Natural killer cell (primary cell): Measurements from ENCODE around the gene KLHL42. TPM values are rescaled to one million over a fixed set of nuclear protein-coding genes. Genes with fewer than 3 reads are reported as not detected.
"Not testable (repeated sequence)": the region's sequence is repeated elsewhere in the genome, so short reads cannot be mapped to it uniquely, and the experiment has no call there.

Source experiments
- ATAC-seq, 3 donors: fragments of 150-1000 bp in 2 of 3; fragments of 200-7000 bp in 1 of 3; cut with Tn5 transposase; 1 replicate in 1 of 3; 2 replicates in 2 of 3; pipeline ENCODE4 v1.10.0; 2021; ENCODE audit warnings: mild to moderate bottlenecking in 2 of 3, moderate library complexity in 2 of 3
- DNase-seq, 2 donors: peaks; one replicate each; pipeline versions ENCODE4 v3.0.0 to v3.0.0-alpha.2; 2013 to 2021; ENCODE audit warnings: mixed read lengths in 1 of 2
- H3K27ac ChIP-seq: one replicate; pipeline ENCODE4 v1.5.1; 2013; ENCODE audit warnings: mild to moderate bottlenecking, low read length
- H3K27me3 ChIP-seq: one replicate; pipeline ENCODE4 v1.6.1; 2013; ENCODE audit warnings: low read length; ENCODE audit not compliant: control insufficient read depth, insufficient read depth
- H3K36me3 ChIP-seq: one replicate; pipeline ENCODE4 v1.6.1; 2013; ENCODE audit warnings: low read length; ENCODE audit not compliant: control insufficient read depth, insufficient read depth
- H3K4me1 ChIP-seq: one replicate; pipeline ENCODE4 v1.6.1; 2013; ENCODE audit warnings: low read length; ENCODE audit not compliant: control insufficient read depth, insufficient read depth
- H3K4me3 ChIP-seq: one replicate; pipeline ENCODE4 v1.5.1; 2013; ENCODE audit warnings: low read length
- H3K9me3 ChIP-seq: one replicate; pipeline ENCODE4 v1.6.1; 2013; ENCODE audit warnings: low read length; ENCODE audit not compliant: control insufficient read depth, insufficient read depth
- H3K27ac Mint-ChIP-seq, 2 donors: one replicate each; pipeline ENCODE4 v1.8.0; 2022; ENCODE audit warnings: mild to moderate bottlenecking in 2 of 2, mixed read lengths in 2 of 2, moderate library complexity in 1 of 2
- H3K27me3 Mint-ChIP-seq, 2 donors: one replicate each; pipeline ENCODE4 v1.8.0; 2022; ENCODE audit warnings: low read depth in 2 of 2, mixed read lengths in 2 of 2
- H3K36me3 Mint-ChIP-seq: one replicate; pipeline ENCODE4 v1.8.0; 2022; ENCODE audit warnings: mixed read lengths
- H3K4me1 Mint-ChIP-seq, 2 donors: one replicate each; pipeline ENCODE4 v1.8.0; 2022; ENCODE audit warnings: mixed read lengths in 2 of 2
- H3K4me3 Mint-ChIP-seq: one replicate; pipeline ENCODE4 v1.8.0; 2022; ENCODE audit warnings: mild to moderate bottlenecking, moderate library complexity, mixed read lengths
- H3K9me3 Mint-ChIP-seq, 2 donors: one replicate each; pipeline ENCODE4 v1.8.0; 2022; ENCODE audit warnings: mixed read lengths in 2 of 2
- WGBS: methylation state at CpG from one replicate; pipeline ENCODE4 v1.1.7; 2013; ENCODE audit warnings: missing lambda C conversion rate; ENCODE audit not compliant: insufficient coverage; 5-methylcytosine and 5-hydroxymethylcytosine counted together
- intact Hi-C: fragments of 100-400 bp; cut with micrococcal nuclease; formaldehyde crosslinking; loops from one replicate; pipeline ENCODE4 v1.14.2; 2022
- total RNA-seq, 4 donors: library from RNA; stranded (reverse); fragments of 120-200 nt in 1 of 4; gene quantifications; one replicate each; pipeline versions ENCODE4 v1.2.3 to v1.2.4, GENCODE V29; 2013 to 2022
- TF ChIP-seq, protein P1 (sequence below): fragments of 200-600 bp; IDR thresholded peaks from one replicate; pipeline ENCODE4 v1.8.0; 2022; ENCODE audit warnings: antibody characterized with exemption

The KLHL42 gene
- total RNA-seq, 3 donors from 2014 or later (not counting 1 experiment from before 2014, with no cell fraction given) = 11.3 to 18.8 (median 14.7) TPM

DNA sequence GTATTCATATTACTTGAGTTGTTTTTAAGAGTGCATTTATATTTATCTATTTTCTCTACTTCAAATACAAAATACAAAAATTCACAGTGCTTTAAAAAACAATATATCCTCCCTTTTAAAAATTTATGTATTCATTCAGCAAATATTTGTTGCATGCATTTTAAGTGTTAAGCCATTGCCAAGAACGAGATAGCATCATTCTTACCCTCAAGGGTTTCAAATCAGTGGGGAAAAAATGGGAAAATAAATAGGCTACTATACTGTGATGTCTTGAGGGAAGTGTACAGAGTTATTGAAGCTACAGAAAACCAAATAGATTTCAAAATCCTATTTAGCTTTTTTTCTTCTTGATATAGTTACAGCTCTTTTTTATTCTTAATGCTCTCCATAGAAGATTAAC is 46.2 kb upstream of the KLHL42 start:
- no peak overlapping the region for H3K4me3 ChIP-seq
- no peaks in the 10 kb centered on the region for H3K9me3 ChIP-seq
- peaks cover 42% of the 10 kb centered on the region for H3K36me3 ChIP-seq
- no peak overlapping the region for H3K27ac ChIP-seq
- TF ChIP-seq, protein P1, sequence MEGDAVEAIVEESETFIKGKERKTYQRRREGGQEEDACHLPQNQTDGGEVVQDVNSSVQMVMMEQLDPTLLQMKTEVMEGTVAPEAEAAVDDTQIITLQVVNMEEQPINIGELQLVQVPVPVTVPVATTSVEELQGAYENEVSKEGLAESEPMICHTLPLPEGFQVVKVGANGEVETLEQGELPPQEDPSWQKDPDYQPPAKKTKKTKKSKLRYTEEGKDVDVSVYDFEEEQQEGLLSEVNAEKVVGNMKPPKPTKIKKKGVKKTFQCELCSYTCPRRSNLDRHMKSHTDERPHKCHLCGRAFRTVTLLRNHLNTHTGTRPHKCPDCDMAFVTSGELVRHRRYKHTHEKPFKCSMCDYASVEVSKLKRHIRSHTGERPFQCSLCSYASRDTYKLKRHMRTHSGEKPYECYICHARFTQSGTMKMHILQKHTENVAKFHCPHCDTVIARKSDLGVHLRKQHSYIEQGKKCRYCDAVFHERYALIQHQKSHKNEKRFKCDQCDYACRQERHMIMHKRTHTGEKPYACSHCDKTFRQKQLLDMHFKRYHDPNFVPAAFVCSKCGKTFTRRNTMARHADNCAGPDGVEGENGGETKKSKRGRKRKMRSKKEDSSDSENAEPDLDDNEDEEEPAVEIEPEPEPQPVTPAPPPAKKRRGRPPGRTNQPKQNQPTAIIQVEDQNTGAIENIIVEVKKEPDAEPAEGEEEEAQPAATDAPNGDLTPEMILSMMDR = no peak
- no peaks in the 10 kb centered on the region for H3K4me1 Mint-ChIP-seq
- H3K27ac Mint-ChIP-seq = no peak overlapping the region
- H3K9me3 Mint-ChIP-seq = no peaks in the 10 kb centered on the region
- ATAC-seq (no peak), DNase-seq (no peak)
- no peaks in the 10 kb centered on the region for H3K27me3 Mint-ChIP-seq
- H3K4me3 Mint-ChIP-seq = no peak overlapping the region
- no peaks in the 10 kb centered on the region for H3K4me1 ChIP-seq
- no peaks in the 10 kb centered on the region for H3K27me3 ChIP-seq
- intact Hi-C loops = loop anchor here (1.0 to 2.0 kb wide), 2 partner anchors 88 to 207 kb away; no protein-coding TSS in a partner anchor
- WGBS = 100% methylated on average over 1 of the region's 1 CpG
- H3K36me3 Mint-ChIP-seq = peaks cover 7% of the 10 kb centered on the region

DNA sequence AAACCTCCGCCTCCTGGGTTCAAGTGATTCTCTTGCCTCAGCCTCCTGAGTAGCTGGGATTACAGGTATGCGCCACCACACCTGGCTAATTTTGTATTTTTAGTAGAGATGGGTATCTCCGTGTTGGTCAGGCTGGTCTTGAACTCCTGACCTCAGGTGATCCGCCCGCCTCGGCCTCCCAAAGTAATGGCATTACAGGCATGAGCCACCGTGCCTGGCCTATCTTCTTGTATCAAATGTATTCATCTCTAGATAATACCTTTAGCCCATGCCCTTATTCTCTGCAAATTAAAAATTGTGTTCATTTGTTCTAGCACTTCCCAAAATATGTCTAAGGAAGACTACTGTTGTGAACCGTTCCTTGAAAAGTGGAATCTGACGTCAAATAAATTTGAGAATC is 45.7 kb upstream of the KLHL42 start:
- ATAC-seq, H3K9me3 Mint-ChIP-seq, H3K27ac ChIP-seq, H3K27me3 Mint-ChIP-seq, H3K4me1 Mint-ChIP-seq, H3K4me1 ChIP-seq, H3K4me3 ChIP-seq, H3K27me3 ChIP-seq, H3K36me3 Mint-ChIP-seq, intact Hi-C loops, H3K9me3 ChIP-seq, H3K27ac Mint-ChIP-seq, H3K4me3 Mint-ChIP-seq, DNase-seq: not testable (repeated sequence)
- H3K36me3 ChIP-seq = peaks cover 47% of the 10 kb centered on the region
- WGBS = 96% methylated on average over 8 of the region's 9 CpGs

DNA sequence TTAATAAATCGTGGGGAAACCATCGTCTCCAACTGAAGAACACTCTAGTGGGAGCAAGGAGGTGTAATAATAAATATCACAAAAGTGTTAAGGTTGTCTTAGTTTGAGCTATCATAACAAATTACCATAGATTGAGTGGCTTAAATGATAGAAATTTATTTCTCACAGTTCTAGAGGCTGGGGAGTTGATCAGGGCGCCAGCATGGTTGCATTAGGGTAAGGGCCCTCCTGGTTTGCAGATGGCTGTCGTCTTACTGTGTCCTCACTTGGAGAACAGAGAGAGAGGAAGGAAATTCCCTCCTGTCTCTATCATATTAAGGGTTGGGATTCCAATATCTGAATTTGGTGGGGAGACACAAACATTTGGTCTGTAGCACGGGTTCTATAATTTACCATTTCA is 36.4 kb upstream of the KLHL42 start:
- DNase-seq (no peak), ATAC-seq (no peak)
- H3K4me1 ChIP-seq = no peaks in the 10 kb centered on the region
- WGBS = 100% methylated on average over 4 of the region's 5 CpGs
- H3K9me3 ChIP-seq = no peaks in the 10 kb centered on the region
- H3K4me1 Mint-ChIP-seq = no peaks in the 10 kb centered on the region
- H3K27ac Mint-ChIP-seq = no peak overlapping the region
- no peaks in the 10 kb centered on the region for H3K9me3 Mint-ChIP-seq
- H3K27ac ChIP-seq = no peak overlapping the region
- no peak overlapping the region for H3K4me3 Mint-ChIP-seq
- H3K27me3 Mint-ChIP-seq = no peaks in the 10 kb centered on the region
- H3K36me3 ChIP-seq = peaks cover 25% of the 10 kb centered on the region
- no peak overlapping the region for H3K4me3 ChIP-seq
- peaks cover 14% of the 10 kb centered on the region for H3K36me3 Mint-ChIP-seq
- intact Hi-C loops = no loop called here
- H3K27me3 ChIP-seq = no peaks in the 10 kb centered on the region
- TF ChIP-seq, protein P1 = no peak

DNA sequence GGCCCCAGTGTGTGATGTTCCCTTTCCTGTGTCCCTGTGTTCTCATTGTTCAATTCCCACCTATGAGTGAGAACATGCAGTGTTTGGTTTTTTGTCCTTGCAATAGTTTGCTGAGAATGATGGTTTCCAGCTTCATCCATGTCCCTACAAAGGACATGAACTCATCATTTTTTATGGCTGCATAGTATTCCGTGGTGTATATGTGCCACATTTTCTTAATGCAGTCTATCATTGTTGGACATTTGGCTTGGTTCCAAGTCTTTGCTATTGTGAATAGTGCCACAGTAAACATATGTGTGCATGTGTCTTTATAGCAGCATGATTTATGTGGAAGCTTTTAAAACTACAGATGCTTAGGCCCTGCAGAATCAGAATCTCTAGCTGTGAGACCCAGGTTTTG is 34.3 kb upstream of the KLHL42 start:
- H3K27me3 ChIP-seq, H3K27me3 Mint-ChIP-seq, intact Hi-C loops, DNase-seq, ATAC-seq, H3K9me3 ChIP-seq, H3K4me1 ChIP-seq, H3K4me3 Mint-ChIP-seq, H3K4me1 Mint-ChIP-seq, H3K27ac ChIP-seq, H3K27ac Mint-ChIP-seq, H3K9me3 Mint-ChIP-seq, H3K4me3 ChIP-seq: not testable (repeated sequence)
- peaks cover 14% of the 10 kb centered on the region for H3K36me3 ChIP-seq
- WGBS = 100% methylated on average over 1 of the region's 1 CpG
- peaks cover 14% of the 10 kb centered on the region for H3K36me3 Mint-ChIP-seq
